ENCODE results near the gene MAFG.

MAFG gene

DNA sequence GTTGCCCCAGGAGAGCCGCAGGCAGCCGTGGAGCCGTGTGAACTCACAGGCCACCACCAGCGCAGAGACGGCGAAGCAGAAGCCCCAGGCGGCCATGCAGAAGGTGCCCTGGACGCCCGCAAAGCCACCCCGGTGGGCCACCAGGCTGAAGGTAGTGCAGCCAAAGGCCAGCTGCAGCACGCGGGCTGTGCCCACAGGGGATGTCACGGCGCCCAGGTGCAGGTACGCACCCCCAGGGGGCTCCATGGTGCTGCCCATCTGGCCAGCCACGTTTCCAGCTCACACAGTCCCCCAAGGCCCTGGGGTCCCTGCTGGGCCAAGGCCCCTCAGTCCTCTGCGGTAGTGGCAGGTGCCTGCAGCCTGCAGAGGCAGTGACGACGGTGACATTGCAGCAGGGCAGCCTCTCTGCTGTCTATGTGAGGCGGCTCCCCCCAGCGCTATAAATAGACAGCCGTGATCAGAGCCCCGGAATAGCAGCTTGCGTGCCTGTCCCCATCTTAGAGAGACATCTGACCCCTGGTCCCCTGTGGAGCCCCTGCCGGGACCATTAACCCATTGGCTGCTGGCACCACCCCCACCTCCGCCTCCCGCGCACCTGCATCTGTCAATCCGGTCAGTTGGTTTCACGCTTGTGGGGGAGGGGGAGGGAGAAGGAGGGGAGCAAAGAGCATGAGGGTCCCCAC is 14.1 kb upstream of the MAFG start:
- no peak for DNase-seq
- in situ Hi-C loops (cut with MboI; ENCODE audit: low pct_unique_long_range_greater_than_20kb, low sequenced_read_pairs): no loop called here

DNA sequence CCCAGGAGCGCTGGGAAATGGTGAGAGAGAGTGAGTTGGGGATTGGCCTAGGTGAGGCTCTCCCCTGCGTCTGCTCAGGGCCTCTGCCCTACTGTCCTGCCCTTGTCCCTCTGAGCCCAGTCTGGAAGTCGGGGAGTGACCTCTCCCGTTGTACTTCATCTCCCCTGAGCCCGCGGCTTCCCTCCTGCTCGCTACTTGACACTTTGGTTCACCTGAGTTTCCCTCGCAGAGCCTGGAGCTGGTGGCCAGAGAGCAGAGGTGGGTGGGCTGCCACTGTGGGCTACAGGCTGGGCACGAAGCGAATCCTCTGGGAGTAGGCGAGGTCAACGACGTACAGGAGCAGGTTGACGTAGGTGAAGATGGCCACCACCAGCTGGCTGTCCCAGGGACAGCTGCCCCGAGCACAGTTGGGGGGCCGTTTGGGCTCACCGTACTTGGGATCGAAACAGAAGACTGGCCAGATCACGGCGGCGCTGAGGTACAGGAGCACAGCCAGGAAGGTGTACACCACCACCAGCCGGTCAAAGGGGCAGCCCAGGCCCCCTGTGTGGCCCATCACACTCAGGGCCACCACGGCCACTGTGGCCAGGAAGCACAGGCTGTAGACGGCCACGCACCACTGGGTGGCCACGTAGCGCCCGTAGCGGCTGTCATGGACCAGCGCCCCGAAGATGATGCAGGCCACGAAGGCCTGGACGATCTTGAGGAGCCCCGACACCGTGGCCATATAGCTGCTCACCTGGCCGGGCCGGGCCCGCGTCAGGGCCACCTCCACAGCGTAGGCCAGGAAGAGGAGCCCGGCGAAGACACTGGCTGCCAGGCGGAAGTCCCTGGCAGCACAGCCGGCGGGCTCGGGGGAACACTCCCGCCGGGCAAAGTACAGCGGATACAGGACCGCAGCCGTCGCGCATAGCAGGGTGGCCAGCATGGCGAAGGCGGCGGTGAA is 13.3 kb upstream of the MAFG start:
- in situ Hi-C loops (cut with MboI; ENCODE audit: low pct_unique_long_range_greater_than_20kb, low sequenced_read_pairs): no loop called here
- DNase-seq: no peak

DNA sequence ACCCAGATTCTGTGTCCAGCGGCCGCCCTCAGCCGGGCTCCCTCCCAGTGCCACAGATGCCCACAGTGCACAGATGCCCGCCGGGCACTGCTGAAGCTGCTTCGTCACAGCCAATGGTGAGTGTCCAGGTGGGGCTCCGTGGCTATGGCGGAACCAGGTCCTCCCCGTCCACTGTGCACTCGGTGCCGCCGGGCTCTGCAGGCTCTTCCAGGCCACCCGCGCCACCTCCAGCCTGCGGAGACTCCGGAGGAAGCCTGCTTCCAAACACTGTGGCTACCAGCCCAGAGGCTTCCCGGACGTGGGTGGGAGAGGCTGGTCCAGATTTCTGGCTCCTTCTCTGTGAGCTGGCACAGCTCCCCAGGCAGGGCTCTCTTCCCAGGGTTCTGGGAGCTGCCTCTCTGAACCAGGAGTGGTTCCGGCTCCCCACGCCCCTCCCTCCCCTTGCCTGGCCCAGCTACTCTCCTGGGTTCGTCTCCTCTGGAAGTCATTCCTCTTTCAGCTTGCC is 12.4 kb upstream of the MAFG start:
- in situ Hi-C loops (cut with MboI; ENCODE audit: low pct_unique_long_range_greater_than_20kb, low sequenced_read_pairs): no loop called here
- DNase-seq: no peak

DNA sequence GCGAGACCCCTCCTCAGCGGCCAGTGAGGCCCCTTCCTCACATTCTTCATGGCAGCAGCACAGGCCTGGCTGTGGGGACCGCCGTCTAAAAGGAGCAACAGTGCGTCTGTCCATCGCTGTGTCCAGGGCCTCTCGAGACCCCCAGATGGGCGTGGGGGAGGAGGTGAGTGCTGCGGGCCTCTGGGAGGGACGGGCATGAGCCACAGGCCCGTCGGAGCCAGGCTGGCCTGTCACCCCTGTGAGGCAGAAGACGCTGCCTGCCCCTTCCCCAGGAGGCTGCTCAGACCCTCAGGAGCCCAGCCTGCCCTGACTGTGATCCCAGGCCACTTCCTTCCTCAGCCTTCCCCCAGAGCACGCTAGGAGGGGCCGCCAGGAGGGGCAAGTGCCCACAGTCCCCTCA is 11.7 kb upstream of the MAFG start:
- in situ Hi-C loops (cut with MboI; ENCODE audit: low pct_unique_long_range_greater_than_20kb, low sequenced_read_pairs): no loop called here
- DNase-seq: no peak

DNA sequence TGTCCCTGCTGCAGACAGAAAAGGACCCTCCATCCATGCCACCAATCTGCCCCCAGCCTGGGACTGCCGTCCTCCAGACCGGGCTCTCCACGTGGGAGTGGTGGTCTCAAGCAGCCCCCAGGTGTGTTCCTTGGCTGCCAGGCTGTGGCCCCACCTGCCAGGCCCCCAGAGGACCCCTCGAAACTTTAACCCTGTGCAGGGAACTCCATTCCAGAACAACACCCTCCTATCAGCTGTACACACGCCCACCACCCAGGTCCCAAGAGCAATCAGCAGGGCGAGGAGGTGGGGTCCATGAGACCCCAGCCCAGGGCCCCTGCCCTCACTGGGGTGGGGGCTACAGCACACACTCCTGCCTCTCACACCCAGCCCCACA is 8.2 kb upstream of the MAFG start:
- in situ Hi-C loops (cut with MboI; ENCODE audit: low pct_unique_long_range_greater_than_20kb, low sequenced_read_pairs): no loop called here
- DNase-seq: no peak

DNA sequence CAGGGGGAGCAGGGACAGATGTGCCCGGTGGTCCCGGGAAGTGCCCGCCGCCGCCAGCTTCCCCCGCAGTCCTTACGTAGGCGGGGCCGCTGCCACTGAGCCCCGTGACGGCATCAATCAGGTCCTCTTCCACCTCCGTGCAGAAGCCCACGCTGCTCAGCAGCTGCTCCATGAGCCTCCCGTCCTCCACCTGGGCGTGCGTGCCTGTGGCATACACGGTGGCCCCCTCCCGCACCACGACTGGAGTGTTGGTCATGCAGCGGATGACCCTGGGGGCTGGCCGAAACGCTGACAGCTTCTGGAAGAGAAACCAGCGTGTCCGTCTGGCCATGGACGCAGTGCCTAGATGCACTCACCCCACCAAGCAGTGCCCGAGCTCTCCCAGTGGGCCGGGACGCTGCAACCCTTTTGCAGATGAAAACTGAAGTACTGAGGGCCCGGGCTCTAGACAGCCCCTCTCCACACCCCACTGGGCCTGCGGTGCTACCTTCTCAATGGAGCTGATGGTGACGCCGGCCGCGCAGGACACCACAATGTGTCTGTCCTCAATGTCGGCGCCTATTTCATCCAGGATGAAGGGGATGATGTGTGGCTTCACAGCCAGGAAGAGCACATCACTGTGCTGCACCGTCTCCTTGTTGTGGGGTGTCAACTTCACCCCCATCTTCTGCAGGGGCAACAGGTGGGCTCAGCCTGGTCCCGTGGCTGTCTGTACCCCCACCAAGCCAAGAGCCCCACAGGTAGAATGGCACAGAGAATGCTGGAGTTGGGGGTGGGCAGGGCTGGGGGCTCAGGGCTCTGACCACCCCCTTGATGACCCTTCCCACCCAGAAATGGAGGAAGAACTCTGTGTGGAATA is 7.5 kb upstream of the MAFG start:
- in situ Hi-C loops (cut with MboI; ENCODE audit: low pct_unique_long_range_greater_than_20kb, low sequenced_read_pairs): no loop called here
- no peak for DNase-seq

DNA sequence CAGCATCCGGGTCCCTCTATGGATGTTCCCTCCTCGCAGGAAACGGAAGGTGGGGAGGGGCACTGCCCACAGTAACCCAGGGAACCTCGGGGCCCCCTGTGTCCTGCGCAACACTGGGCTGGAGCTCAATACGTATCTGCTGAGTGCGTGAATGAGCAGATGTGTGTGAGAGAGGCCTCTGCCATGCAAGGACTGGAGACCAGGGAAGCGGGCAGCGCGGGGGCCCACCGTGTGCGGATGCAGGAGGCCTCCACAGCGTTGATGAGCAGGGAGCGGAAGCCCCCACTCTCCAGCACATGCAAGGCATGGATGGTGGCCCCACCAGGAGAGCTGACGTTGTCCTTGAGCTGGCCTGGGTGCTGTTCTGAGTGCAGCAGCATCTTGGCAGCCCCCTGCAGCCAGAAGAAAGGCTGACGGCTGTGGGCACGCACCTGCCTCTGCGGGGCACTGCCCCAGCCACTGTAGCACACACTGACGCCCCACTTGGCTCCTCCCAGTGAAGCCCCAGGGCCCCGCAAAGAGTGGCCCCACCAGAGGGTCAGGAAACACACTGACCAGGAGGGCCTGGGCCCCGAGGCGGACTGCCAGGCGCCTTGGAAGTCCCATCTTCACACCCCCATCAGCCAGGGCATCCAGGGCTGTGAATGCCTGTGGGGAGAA is 6.7 kb upstream of the MAFG start:
- in situ Hi-C loops (cut with MboI; ENCODE audit: low pct_unique_long_range_greater_than_20kb, low sequenced_read_pairs): no loop called here
- no peak for DNase-seq

DNA sequence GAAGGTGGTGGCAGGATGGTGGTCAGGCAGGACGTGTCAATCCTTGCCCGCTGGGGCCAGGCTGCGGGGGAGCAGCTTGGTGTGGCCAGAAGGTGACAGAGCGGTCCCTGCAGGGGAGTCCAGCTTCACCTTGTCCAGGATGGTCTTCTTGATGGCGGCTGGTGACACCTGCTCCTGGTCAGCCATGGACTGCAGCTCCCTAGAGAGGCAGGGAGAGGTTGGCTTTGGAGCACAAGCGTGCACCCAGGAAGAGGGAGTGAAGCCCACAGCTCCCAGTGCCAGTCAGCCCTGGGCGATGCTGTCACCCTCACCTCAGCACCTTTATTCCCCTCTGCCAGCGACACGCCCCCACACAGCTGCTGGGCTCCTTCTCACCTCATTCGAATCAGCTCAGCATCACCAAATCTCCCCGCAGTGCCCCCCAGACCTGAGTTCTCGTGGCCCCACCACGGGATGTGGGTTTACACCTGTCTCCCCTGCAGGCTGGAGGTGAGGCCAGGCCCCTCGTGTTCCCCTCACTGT is 5.7 kb upstream of the MAFG start:
- no peak for DNase-seq
- in situ Hi-C loops (cut with MboI; ENCODE audit: low pct_unique_long_range_greater_than_20kb, low sequenced_read_pairs): no loop called here

DNA sequence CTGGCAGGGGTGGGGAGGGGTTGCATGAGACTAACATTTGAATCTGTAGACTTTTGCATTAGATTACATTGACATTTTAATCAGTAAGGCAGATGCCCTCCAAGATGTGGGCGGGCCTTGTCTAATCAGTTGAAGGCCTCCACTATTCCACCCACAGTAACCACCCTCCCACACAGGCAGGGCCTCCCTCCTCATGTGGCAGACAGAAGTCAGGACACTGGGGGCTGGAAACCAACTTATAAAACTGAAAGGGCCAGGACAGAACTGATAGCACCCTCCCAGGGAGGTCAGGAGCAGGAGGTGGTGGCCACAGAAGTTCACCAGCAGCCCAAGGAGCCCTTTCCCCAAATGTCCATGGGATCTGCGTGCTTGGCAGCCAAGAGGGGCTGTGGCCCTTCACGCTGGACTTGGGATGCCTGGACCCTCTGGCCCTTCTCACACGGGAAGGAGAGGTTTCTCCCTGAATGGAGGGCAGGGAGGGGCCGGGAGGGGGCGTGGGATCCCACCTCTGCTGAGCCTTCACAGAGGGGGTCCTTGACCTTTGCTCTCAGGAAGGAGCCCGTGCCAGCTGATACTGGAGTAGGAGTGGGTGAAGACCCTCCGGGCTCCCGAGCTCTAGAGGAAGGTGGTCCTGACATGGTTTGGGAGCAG is 4.9 kb upstream of the MAFG start:
- DNase-seq: no peak
- in situ Hi-C loops (cut with MboI; ENCODE audit: low pct_unique_long_range_greater_than_20kb, low sequenced_read_pairs): no loop called here

DNA sequence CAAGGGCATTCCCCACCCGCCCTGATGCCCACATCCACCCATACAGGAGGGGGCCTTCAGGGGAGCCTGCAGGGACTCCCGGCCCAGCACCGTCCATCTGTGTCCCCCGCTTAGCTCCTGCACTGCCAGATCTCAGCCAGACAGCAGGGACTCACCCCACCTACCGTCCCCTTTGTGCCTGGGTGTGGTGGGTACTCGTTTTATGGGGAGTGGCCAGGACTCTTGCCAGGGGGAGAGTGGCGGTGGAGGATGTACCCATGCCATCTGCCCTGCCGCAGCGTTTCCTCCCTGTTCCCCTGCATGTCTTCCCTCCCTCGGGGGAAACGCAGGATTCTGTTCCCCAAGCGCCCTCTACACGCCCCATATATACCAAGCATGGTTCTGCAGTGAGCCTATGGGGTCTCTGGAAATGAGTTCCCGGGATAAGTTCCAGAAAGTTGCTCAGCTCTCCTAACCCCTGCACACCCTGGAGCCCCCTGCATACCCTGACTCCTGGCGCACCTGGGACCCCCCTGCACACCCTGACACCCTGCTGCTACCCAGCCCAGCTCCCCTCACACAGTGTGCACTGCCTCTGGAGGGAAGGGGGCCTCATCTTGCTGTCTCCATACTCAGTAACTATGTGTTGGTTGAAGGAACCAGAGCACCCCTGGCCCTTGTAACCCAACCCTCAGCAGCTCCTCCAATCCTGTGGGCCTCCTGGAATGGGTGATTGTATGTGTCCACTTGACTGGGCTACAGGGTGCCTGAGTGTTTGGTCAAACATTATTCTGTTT is 4.2 kb upstream of the MAFG start:
- in situ Hi-C loops (cut with MboI; ENCODE audit: low pct_unique_long_range_greater_than_20kb, low sequenced_read_pairs): no loop called here
- DNase-seq: no peak

DNA sequence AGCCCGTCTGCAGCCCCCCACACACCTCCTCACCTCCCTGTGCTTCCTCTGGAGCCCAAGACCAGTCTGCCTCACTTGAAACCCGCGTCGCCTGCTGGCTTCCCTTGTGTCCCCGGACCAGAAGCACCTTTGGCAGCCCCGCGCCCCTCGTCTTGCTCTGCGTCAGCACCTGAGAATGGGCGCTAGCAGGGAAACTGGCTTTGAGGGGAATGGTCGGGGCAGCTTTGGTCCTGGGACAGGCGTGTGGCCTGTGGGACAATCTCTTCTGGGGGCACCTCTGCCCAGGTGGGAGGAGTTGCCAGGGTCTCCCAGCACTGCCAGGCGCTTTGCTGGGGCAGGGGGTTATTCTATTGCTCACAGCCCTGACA is 3.6 kb upstream of the MAFG start:
- in situ Hi-C loops (cut with MboI; ENCODE audit: low pct_unique_long_range_greater_than_20kb, low sequenced_read_pairs): no loop called here

DNA sequence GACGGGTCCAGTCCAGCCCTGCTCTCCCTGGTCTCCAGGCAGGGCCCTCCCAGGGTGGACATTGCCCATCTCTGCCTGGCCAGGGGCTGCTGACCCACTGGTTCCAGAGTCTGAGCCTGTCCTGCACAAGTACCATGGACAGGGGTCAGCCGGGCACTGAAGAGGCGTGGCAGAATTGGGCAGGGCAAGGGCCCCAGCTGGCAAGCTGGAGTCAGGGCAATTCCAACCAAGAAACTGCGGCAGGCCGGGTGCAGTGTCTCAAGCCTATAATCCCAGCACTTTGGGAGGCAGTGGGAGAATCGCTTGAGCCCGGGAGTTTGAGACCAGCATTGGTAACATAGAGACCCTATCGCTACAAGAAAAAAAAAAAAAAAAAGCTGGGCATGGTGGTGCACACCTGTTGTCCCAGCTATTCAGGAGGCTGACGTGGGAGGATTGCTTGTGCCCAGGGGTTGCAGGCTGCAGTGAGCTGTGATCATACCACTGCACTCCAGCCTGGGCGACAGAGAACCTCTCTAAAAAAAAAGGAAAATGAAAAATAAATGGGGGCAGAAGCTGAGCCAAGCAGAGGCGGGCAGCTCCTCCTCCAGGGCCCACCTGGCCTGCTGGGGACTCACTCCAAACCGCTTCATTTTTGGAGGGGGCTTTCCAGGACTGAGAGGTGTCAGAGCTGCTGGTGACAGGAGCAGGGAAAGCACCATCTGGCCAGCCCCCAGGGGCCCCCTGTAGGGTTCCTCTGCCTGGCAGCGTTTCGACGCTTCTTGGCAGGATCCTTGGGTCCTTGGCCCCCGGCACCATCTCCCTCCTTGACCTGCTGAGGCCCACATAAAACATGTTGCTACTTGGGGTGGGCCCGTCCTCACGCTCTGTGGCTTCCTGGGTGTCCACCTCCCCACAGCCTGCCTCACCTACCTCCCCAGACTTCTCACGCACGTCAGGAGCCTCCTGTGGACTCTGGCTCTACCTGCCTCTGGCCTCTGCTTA is 2.9 kb upstream of the MAFG start:
- in situ Hi-C loops (cut with MboI; ENCODE audit: low pct_unique_long_range_greater_than_20kb, low sequenced_read_pairs): no loop called here
- DNase-seq: no peak

More for the DNA sequence above, 3.6 kb upstream of the MAFG start:
- DNase-seq: no peak

DNA sequence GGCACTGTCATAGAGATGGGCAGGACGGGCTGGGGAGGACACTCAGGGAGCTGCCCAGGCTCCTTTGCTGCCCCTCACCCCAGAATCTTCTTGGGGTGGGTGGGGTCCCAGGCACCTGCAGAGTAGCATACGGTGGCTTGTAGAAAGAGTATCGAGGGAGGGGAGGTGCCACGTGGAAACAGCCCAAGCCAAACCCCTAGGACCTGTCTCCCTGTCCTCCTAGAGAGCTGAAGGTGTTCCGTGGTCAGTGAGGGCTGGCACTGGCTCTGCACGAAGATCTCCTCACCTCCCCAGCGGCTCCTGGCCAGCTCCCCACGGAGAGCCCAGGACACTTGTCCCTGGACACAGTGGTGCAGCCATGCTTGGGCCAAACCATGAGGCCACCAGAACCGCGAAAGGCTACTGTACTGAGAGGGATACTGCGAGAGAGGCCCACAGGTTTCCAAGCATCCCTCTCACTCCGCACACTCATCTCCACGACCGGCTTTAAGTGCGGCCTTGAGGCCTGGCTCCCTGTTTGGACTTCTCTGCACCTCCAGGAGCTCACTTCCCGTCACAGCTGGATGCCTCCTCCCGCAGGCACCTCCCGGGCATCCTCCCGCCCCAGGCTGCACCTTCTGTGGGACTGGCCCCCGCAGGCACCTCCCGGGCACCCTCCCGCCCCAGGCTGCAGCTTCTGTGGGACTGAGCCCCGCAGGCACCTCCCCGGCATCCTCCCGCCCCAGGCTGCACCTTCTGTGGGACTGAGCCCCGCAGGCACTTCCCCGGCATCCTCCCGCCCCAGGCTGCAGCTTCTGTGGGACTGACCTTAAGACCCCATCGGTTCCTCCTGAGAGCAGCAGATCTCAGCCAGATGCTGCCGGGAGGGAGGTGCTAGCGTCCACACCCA is 2.0 kb upstream of the MAFG start:
- DNase-seq: no peak

DNA sequence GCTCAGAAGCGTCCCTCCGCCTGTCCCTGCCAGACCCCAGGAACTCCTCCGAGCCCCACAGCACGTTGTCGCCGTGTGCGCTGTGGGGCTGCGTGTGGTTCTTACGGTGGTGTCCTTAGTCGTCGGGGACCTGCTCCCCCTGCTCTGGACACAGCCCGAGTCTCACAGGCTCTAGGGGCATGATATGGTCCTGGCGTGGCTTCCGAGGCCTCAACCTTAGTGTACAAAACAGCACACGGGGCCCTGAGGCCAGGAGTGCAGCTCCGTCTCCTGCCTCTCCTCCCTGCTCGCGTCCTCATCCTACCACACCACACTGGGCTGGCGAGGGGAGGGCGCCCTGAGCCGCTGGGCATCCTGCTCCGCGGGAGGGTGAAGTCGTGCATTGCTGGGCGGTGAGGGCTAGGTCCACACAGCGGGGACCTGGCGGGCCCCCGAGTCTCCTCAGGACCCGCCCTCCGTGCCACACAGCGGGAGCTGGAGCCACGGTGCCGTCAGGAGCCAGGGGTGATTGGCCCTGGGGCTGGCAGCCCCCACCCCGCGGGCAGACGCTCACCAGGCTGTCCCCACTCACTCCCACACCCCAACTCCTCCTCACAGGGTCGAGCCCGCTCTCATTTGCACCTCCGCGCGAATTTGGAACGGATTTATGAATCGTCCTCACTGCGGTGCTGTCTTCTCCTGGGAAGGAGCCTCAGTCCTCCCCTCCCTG is 1.2 kb upstream of the MAFG start:
- no peak for DNase-seq
- in situ Hi-C loops (cut with MboI; ENCODE audit: low pct_unique_long_range_greater_than_20kb, low sequenced_read_pairs): no loop called here

More for the DNA sequence above, 2.0 kb upstream of the MAFG start:
- in situ Hi-C loops (cut with MboI; ENCODE audit: low pct_unique_long_range_greater_than_20kb, low sequenced_read_pairs): no loop called here

DNA sequence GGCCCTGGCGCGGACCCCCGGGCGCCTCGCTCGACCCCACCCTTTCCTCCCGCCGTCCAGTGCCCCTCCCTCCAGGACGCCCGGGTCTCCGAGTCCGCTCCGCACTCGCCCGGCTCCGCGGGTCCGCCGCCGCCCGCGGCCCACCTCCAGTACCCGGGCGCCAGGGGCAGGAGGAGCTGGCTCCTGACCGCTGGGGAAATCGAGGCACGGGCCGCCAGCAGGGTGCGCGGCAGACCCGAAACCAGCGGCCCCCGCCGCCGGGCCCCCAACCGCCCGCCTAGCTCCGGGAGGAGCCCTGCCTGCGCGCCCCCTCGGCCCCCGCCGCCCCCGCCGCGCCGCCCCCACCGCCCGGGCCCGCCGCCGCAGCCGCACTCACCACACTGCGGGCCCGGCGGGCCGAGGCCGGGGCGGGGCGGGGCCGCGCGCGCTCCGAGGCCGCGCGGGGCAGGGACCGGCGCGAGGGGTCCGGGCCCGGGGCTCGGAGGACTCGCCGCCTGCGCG is 333 bp downstream of the MAFG start:
- DNase-seq: no peak
- in situ Hi-C loops (cut with MboI; ENCODE audit: low pct_unique_long_range_greater_than_20kb, low sequenced_read_pairs): no loop called here
